Breast epithelium (tissue), 4 donors: ENCODE data around the gene ACBD4. TPM values are rescaled to one million over a fixed set of nuclear protein-coding genes. Genes with fewer than 3 reads are reported as not detected.

ENCODE experiments used
- DNase-seq, 2 donors: peaks; one replicate each; pipeline ENCODE4 v3.0.0-alpha.2; 2019; ENCODE audit warnings: low spot score in 2 of 2
- H3K27ac ChIP-seq, 2 donors: fragments of 200-600 bp; sonication (generic) in 1 of 2; one replicate each; pipeline ENCODE4 v1.5.1; 2016 to 2019; ENCODE audit warnings: mild to moderate bottlenecking in 1 of 2
- H3K27me3 ChIP-seq, 2 donors: fragments of 200-600 bp; sonication (generic) in 1 of 2; one replicate each; pipeline versions ENCODE4 v1.5.1 to v1.6.0; 2017 to 2019; ENCODE audit warnings: control low read depth in 1 of 2, mild to moderate bottlenecking in 1 of 2
- H3K36me3 ChIP-seq: fragments of 200-600 bp; one replicate; pipeline ENCODE4 v1.5.1; 2019
- H3K4me1 ChIP-seq, 2 donors: fragments of 200-600 bp; sonication (generic); one replicate each; pipeline ENCODE4 v1.5.1; 2016 to 2019; ENCODE audit warnings: control low read depth in 1 of 2
- H3K4me3 ChIP-seq, 3 donors: fragments of 200-600 bp; sonication (generic); 1 replicate in 2 of 3; 2 replicates in 1 of 3; pipeline ENCODE4 v1.5.1; 2016 to 2019; ENCODE audit warnings: mild to moderate bottlenecking in 3 of 3, moderate library complexity in 2 of 3
- H3K9me3 ChIP-seq, 2 donors: fragments of 200-600 bp; sonication (generic) in 1 of 2; one replicate each; pipeline ENCODE4 v1.5.1; 2016 to 2019; ENCODE audit warnings: control low read depth in 1 of 2
- POLR2A ChIP-seq: fragments of 450-650 bp; IDR thresholded peaks from one replicate; pipeline ENCODE4 v1.6.1; 2016; ENCODE audit warnings: antibody characterized with exemption, mild to moderate bottlenecking, moderate library complexity
- POLR2AphosphoS5 ChIP-seq, 3 donors: sonication (generic); formaldehyde crosslinking; IDR thresholded peaks; one replicate each; pipeline ENCODE4 v1.6.1; 2017; ENCODE audit warnings: antibody characterized with exemption in 3 of 3
- intact Hi-C: fragments of 100-400 bp; cut with DNase I; formaldehyde crosslinking; loops from one replicate; pipeline ENCODE4 v1.15.1; 2023; ENCODE audit warnings: low total_unique reads
- total RNA-seq, 3 donors: library from RNA; depleted of rRNA; stranded (reverse); fragments of >200 nt; gene quantifications; one replicate each; pipeline ENCODE4 v1.1.0, GENCODE V29; 2016
- TF ChIP-seq, protein P1 (sequence below), 3 donors: fragments of 450-650 bp; IDR thresholded peaks; one replicate each; pipeline ENCODE4 v1.5.1; 2016 to 2017; ENCODE audit warnings: antibody characterized with exemption in 3 of 3, mild to moderate bottlenecking in 3 of 3, moderate library complexity in 3 of 3

The ACBD4 gene
- total RNA-seq, 3 donors from 2014 or later, result 13.8 to 28.8 (median 15.7) TPM

DNA sequence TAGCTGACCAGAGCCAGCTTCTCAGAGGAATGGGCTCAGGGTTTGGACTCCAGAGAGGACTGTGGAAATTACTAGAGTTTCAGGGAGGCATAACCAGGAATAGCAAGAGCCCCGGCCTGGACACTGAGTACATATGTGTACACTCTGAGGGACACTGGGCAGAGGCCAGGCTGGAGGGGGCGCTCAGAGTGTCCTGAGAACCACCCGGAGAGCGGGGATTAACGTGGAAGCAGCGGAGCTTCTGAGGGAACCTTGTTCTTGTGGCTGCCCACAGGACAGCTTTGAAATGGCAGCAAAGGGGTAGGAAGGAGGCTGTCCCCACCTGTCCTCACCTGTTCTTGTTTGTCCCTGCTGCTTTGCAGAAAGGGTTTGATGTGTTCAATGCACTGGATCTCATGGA lies 31.0 kb upstream of the ACBD4 start:
- Histone ChIP-seq H3K27ac (peak overlapping the region in 1 of 2 donors; percentile 72), H3K27me3 (no peaks in the 10 kb centered on the region), H3K4me3 (no peak overlapping the region), H3K9me3 (no peaks in the 10 kb centered on the region), H3K36me3 (peaks cover 16% of the 10 kb centered on the region), H3K4me1 (peaks cover 7 to 31% of the 10 kb centered on the region in 2 donors)
- TF ChIP-seq POLR2AphosphoS5 (IDR thresholded peaks at IDR 0.05), result no peak
- TF ChIP-seq POLR2A, result no peak
- TF ChIP-seq, protein P1, sequence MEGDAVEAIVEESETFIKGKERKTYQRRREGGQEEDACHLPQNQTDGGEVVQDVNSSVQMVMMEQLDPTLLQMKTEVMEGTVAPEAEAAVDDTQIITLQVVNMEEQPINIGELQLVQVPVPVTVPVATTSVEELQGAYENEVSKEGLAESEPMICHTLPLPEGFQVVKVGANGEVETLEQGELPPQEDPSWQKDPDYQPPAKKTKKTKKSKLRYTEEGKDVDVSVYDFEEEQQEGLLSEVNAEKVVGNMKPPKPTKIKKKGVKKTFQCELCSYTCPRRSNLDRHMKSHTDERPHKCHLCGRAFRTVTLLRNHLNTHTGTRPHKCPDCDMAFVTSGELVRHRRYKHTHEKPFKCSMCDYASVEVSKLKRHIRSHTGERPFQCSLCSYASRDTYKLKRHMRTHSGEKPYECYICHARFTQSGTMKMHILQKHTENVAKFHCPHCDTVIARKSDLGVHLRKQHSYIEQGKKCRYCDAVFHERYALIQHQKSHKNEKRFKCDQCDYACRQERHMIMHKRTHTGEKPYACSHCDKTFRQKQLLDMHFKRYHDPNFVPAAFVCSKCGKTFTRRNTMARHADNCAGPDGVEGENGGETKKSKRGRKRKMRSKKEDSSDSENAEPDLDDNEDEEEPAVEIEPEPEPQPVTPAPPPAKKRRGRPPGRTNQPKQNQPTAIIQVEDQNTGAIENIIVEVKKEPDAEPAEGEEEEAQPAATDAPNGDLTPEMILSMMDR (IDR thresholded peaks at IDR 0.05), result no peak
- no peak for DNase-seq
- intact Hi-C loops, result loop anchor here (10.0 kb wide), 2 partner anchors 80 to 190 kb away; partner anchors contain the start of gene GFAP

DNA sequence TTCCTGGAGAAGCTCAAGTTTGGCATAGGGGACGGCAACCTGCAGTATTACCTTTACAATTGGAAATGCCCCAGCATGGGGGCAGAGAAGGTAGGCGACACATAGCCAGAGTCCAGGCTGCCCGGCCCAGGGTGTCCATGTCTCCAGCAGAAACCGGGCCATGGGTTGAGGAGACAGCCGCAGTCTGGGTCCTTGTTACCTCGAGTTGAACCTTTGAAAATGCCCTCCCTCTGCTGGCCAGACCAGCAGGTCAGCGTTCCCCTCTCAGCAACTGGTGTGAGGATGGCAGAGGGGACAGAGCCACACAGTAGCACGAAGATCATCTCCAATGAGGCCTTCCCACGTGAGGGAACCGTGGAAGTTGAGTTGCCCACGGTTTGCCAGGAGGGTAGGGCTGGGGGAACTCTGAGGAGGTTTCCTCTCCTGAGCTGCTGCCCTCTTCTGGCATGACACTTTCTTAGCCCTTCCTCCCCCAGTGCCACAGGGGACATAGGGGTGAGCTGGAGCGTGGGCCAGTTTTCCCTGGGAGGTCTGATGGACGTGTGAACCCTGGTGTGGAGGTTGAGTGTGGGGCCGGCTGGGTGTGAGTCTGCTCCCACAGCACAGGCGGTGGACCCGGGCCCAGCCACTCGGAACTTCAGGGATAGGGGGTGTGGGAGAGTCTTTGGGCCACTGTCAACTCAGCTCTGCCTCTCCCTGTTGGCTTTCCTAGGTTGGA lies 30.4 kb upstream of the ACBD4 start:
- Histone ChIP-seq H3K27ac (peak overlapping the region in 1 of 2 donors; percentile 72), H3K4me1 (peaks cover 7 to 31% of the 10 kb centered on the region in 2 donors), H3K27me3 (no peaks in the 10 kb centered on the region), H3K9me3 (no peaks in the 10 kb centered on the region), H3K36me3 (peaks cover 16% of the 10 kb centered on the region), H3K4me3 (no peak overlapping the region)
- DNase-seq, result no peak
- intact Hi-C loops, result loop anchor here (10.0 kb wide), 2 partner anchors 80 to 190 kb away; partner anchors contain the start of gene GFAP
- TF ChIP-seq POLR2AphosphoS5 (IDR thresholded peaks at IDR 0.05) (no peak), POLR2A (no peak)
- TF ChIP-seq, protein P1 (IDR thresholded peaks at IDR 0.05), result no peak

DNA sequence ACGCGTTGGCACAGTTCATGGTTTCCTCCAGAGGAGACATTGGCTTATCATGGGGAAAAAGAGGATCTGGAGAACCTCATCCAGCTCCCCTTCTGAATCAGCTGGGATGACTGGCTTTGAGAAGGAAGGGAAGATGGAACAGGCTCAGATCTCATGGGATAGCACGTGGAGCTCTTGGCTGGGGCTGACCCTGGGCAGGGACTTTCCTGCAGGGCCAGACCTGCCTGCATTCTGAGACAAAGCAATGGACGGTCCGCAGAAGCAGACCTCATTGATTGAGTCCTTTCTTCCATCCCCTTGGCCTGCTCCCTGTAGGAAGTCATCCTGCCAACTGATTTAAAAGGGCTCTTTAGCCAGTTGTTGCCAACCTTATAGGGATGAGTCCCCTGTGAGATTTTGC lies 29.4 kb upstream of the ACBD4 start:
- Histone ChIP-seq H3K9me3 (no peaks in the 10 kb centered on the region), H3K27me3 (no peaks in the 10 kb centered on the region), H3K27ac (peak overlapping the region; percentile 33 to 68), H3K4me1 (peaks cover 7 to 31% of the 10 kb centered on the region in 2 donors), H3K4me3 (no peak overlapping the region), H3K36me3 (peaks cover 16% of the 10 kb centered on the region)
- intact Hi-C loops, result loop anchor here (10.0 kb wide), 2 partner anchors 81 to 191 kb away; partner anchors contain the start of gene GFAP
- TF ChIP-seq POLR2A (no peak), POLR2AphosphoS5 (IDR thresholded peaks at IDR 0.05) (no peak)
- TF ChIP-seq, protein P1 (IDR thresholded peaks at IDR 0.05), result no peak
- no peak for DNase-seq

DNA sequence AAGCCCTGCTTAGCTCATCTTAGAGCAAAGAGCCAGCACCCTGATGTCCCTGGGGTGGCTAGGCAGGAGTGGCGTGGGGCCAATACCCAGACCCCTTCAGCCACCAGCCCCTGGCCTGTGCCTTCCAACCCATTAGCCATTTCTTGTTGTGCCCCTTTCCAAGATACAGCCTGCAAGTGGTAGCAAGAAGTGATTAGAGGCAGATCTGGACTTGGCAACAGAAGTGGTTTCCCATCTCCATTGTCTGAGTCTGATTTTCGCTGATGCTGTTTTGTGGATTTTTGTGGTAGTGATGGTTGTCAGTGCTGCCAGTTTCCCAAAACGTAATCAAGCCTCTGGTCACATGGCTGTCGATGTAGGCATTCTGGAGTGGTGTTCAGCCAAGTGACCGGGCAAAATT lies 28.9 kb upstream of the ACBD4 start:
- no peaks in the 10 kb centered on the region for H3K9me3 ChIP-seq
- H3K4me1 ChIP-seq, result peaks cover 7 to 30% of the 10 kb centered on the region in 2 donors
- H3K4me3 ChIP-seq, result no peak overlapping the region
- peaks cover 16% of the 10 kb centered on the region for H3K36me3 ChIP-seq
- peak overlapping the region; percentile 33 to 68 for H3K27ac ChIP-seq
- no peak for DNase-seq
- H3K27me3 ChIP-seq, result no peaks in the 10 kb centered on the region
- intact Hi-C loops, result loop anchor here (10.0 kb wide), 2 partner anchors 82 to 192 kb away; partner anchors contain the start of gene GFAP
- no peak for TF ChIP-seq POLR2A
- TF ChIP-seq, protein P1 (IDR thresholded peaks at IDR 0.05), result no peak
- no peak for TF ChIP-seq POLR2AphosphoS5 (IDR thresholded peaks at IDR 0.05)
